CD1c-positive myeloid dendritic cell (primary cell): ENCODE results near the gene COL8A1.
"Not testable (repeated sequence)": the region's sequence is repeated elsewhere in the genome, so short reads cannot be mapped to it uniquely, and the experiment has no call there.

Source experiments
- DNase-seq: peaks from one replicate; pipeline ENCODE4 v3.0.0-alpha.2; 2016; ENCODE audit errors: extremely low spot score

COL8A1 gene

GRCh38 chr3:99709686-99710085 lies 71.3 kb downstream of the COL8A1 start:
- DNase-seq: no peak

GRCh38 chr3:99710094-99710493 lies 71.7 kb downstream of the COL8A1 start:
- DNase-seq: no peak

DNA sequence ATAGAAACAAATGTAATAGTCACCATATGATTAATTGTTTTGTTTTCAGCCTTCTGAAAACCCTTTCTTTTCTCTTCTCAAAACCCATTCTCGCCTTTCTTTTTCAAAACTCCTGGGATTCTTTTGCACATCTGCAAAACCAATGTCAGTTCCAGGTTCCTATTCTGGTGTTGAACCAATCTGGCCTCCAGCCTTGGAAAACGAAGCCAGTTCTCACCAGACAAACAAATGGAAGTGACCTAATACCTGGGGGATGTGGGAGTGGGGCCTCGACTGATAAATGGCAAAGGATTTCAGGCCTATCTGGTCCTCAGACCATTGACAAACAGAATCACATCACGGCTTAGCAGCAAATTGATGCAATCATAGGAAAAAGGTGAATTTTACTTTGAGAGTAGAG lies 73.0 kb downstream of the COL8A1 start:
- DNase-seq: no peak

DNA sequence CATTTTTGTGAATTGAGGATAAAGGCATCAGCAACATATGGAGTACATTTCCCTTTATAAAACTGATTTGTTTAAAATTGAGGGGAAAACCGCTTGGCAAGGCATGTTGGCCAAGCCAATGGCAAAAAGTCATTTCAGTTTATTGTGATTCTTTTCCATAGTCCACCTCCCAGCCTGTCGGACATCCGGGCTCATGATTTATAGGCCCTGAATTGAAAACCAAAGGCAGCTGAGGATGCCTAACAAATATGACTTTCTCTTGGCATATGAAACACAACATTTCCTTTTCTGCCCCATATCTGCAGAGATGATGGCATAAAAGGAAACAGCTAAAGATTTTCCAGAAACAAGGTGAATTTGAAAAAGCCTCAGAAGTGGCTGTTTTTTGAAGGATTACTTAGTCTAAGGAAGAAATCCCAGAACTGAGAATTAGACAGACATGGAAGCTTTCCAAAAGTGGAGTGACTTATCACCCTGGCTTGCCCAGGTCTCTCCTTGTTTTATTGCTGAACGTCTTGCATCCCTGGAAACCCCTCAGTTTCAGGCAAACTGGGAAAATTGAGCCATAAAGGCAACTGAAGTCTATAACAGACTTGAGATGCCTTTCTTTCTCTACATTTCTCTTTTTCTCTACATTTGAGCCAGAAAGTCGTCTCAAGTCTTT lies 74.0 kb downstream of the COL8A1 start:
- no peak for DNase-seq

- no peak for DNase-seq
Observed at GRCh38 chr3:99713440-99713839, 75.0 kb downstream of the COL8A1 start.

- DNase-seq: no peak
Observed at GRCh38 chr3:99714146-99714545, 75.8 kb downstream of the COL8A1 start.

DNA sequence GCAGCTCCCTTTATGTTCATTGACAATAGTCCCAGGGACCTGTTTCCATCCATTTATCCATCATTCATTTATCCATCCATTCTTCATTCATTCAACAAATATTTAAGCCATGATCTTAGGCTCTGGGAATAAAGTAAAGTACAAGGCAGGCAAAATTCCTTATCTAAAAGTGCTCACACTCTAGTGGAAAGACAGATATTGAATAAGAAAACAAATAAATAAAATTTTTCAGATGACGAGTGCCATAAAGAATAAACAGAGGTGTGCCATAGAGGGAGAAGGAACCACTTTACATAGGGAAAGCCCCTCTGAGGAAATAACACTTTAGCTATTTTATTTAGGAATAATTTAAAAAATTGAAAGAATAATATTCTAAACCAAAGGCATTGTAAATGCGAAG lies 76.2 kb downstream of the COL8A1 start:
- no peak for DNase-seq

DNA sequence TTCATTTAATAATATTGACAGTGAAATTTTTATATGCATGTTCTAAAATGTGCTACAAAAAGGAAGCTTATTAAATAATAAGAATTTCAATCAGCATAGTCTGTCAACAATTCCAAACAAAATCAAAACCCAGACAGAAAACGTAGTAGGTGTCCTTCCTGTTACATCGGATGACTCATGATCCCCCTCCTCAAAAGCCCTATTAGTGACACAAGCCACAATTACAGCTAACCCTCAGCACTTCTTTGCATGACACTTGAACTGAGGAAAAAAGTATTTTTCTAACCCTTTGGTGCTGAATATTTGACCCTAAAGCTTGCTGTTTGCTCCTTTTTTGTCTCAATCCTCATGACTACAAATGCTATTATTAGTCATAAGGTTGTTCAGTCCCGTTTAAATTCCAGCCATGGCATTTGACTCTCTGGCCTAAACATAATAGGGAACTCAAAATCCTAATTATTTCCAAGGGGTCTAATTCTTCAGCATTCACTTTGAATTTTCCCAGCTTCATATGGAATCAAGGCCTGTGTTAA lies 78.1 kb downstream of the COL8A1 start:
- DNase-seq: no peak

DNA sequence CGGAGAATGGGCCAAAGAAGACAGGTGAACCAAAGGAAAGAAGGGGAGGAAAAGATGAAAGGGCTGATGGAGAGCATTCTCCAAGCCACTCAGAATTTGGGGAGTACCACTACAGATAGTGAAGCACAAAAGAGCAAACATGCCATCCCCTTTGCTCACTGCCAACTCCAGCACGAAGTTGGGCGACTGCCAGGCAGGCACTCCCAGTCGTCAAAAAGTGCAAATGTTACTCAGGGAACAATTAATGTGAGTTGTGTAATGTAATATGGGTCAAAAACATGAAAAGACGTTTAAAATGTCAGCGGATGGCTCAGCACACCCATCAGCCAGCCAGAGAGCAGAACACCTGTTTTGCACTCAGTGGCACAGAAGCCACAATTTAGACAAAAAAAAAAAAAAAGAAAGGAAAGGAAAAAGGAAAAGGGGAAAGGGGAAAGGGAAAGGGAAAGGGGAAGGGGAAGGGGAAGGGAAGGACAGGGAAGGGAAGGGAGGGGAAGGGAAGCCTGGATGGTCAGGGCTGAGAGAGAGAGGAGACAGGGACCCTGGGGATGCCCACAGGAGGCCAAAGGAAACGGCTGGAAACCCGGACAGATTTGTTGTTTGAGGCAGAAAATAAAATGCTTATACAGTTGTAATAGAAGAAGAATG lies 82.7 kb downstream of the COL8A1 start:
- DNase-seq: no peak

DNA sequence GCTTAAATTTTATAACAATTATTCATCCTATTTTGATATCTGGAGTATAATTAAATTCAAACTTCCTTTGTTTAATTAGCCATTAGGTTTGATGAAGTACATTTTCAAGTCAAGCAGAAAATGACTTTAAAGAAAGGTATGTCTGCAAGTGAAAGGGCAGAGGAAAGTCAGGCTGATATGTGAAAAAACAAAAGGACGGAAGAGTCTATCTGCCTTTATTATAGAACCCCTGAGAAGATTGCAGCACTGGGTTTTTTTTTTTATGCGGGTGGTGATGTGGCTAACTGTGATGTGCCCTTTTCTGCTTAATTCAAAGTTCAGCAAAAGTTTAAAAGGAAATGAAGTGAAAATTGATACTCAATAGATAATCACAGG lies 83.2 kb downstream of the COL8A1 start:
- no peak for DNase-seq

- DNase-seq: no peak
Observed at GRCh38 chr3:99724276-99724675, 85.9 kb downstream of the COL8A1 start.

DNA sequence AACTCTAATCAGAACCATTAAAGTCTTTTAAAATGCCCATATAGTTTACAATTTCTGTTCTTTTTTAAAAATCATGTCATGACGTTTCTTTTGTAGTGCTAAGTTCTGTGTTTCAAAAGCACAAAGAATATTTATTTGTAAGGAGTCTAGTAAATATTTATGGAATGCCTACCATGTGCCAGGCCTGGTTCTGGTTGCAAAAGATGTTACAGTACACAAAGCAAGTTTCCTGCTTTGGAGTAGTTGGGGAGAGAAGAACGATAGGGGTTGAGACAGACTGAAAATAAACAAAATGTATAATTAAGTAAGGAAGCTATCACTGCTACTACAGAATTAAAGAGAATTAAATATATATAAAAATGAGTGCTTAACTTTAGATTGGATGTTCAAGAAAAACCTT lies 92.5 kb downstream of the COL8A1 start:
- DNase-seq: no peak

- no peak for DNase-seq
Observed at GRCh38 chr3:99731499-99731898, 93.1 kb downstream of the COL8A1 start.

GRCh38 chr3:99740371-99740770 lies 102.0 kb downstream of the COL8A1 start:
- not testable (repeated sequence) for DNase-seq

GRCh38 chr3:99741588-99741987 lies 103.2 kb downstream of the COL8A1 start:
- no peak for DNase-seq

GRCh38 chr3:99747915-99748314 lies 109.5 kb downstream of the COL8A1 start:
- DNase-seq: no peak

GRCh38 chr3:99751649-99752048 lies 113.3 kb downstream of the COL8A1 start:
- no peak for DNase-seq

GRCh38 chr3:99753268-99753975 lies 115.0 kb downstream of the COL8A1 start:
- peak; percentile 19 for DNase-seq

GRCh38 chr3:99755831-99756230 lies 117.4 kb downstream of the COL8A1 start:
- DNase-seq: no peak

GRCh38 chr3:99757966-99758365 lies 119.6 kb downstream of the COL8A1 start:
- no peak for DNase-seq

DNA sequence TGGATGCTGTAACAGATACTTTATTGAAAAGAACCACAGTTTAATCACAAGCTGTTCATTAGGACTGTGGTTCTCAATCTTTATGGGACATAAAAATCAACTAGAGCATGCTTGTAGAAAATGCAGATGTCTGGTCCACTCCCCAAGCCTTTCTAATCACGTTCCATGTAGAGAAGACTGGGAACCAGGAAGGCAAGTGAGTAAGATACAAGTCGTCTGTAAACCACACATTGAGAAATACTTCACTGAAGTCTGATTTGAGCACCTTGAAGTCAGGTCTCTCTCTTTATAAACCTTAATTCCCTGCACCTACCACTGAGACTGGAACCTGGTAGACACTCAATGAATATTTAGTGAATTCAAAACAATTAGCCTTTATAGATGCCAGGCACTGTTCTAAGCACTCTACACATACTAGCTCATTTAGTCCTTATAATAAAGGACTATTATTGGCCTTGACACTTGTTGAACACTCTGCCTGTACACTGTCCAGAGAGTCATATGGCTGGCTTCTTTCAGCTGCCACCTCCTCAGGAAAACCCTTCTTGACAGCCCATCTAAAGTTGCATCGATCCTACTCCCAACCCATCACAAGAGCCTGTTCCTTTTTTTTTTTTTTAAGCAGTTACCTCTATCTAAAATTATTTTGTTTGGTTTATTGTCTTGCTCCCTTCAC lies 120.2 kb downstream of the COL8A1 start:
- DNase-seq: no peak

GRCh38 chr3:99760031-99760430 lies 121.6 kb downstream of the COL8A1 start:
- DNase-seq: no peak
